ENCODE data around the gene CATSPERB.
"Not testable (repeated sequence)": the region's sequence is repeated elsewhere in the genome, so short reads cannot be mapped to it uniquely, and the experiment has no call there.

Gene CATSPERB

DNA sequence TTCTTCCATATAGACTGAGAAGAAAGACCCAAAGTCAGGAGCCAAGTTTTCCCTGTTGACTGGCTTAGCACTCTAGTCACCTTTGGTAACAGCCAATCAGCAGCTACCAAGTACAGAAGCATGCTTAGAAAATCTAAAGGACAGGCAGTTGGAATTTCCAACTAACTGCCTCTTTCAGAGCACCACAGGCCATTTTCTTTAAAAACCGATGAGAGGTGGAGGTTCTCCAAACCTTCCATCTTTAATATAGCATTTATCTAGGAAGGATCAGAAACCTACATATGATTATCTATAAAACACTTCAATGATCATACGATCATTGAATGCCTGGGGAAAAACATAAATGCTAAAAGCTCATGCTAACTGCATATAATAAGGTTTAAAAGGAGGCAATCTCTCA, at the start of gene CATSPERB:
Gene CATSPERB (minus strand): TSS at position 101 of the 400 bp plus-strand sequence. CDS start 2,607 bp downstream, outside the sequence.
- no peak for DNase-seq

GRCh38 chr14:91780452-91780851, 48.6 kb upstream of the CATSPERB start:
- DNase-seq: no peak

- DNase-seq: no peak
Observed at GRCh38 chr14:91778217-91778616, 46.3 kb upstream of the CATSPERB start.

DNA sequence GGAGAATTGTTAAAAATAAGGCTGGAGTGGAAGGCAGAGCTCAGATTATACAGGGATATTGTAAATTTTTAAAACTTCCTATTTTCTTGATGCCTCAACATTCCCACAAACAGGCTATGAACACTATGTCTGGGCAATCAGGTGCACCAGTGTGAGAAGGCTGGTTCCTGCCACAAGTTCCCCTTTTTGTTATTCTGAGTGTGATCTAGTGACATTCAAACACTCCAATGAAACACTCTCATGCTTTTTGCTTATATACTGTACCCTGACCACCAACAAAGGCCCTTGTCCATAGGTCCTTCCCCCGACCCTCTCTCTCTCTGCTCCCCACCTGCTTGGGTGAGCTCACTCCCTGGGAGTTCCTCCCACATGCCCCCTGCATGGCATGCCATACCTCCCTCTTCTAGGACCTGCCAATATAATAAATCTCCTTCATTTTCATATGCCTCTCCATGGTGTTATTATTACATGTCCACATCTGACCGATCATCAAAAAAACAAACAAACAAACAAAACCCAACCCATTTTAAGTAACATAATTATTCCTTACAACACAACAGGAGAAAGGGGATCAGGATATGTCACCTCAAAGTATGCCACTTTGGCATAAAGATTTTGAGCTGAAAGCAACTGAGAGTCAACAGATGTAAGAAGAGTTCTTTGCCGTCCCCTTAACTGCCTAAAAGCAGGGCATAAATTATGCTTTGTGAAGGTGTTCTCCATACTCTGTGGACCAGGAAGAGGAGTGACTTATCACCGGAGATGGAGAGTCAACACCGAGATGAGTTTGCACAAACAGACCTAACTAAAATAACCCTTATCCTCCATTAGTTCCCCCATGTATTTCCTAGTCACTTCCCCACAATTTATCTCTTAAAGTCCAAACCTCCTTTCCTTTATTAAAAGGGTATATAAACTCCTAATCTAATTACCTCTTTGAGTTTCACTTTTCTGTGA, 42.5 kb upstream of the CATSPERB start:
- DNase-seq: no peak

GRCh38 chr14:91770185-91770584, 38.3 kb upstream of the CATSPERB start:
- DNase-seq: no peak

GRCh38 chr14:91755570-91756295, 23.8 kb upstream of the CATSPERB start:
- no peak for DNase-seq

DNA sequence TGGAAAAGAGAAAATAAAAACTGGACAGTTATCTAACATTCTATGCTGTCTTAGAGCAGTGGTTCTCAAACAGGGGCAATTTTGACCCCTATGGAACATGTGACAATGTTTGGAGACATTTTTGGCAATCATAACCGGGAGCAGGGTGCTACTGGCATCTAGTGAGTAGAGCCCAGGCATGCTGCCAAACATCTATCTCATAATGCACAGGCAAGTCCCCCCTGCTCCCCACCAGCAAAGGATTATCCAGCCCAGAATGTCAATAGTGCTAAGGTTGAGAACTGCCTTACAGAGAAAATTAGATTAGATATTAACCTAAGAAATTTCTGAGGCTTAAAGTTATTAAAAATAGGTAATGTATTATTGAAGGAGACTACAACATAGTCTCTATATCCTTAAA, 22.9 kb upstream of the CATSPERB start:
- no peak for DNase-seq

- DNase-seq: no peak
Observed at GRCh38 chr14:91754185-91754584, 22.3 kb upstream of the CATSPERB start.

DNA sequence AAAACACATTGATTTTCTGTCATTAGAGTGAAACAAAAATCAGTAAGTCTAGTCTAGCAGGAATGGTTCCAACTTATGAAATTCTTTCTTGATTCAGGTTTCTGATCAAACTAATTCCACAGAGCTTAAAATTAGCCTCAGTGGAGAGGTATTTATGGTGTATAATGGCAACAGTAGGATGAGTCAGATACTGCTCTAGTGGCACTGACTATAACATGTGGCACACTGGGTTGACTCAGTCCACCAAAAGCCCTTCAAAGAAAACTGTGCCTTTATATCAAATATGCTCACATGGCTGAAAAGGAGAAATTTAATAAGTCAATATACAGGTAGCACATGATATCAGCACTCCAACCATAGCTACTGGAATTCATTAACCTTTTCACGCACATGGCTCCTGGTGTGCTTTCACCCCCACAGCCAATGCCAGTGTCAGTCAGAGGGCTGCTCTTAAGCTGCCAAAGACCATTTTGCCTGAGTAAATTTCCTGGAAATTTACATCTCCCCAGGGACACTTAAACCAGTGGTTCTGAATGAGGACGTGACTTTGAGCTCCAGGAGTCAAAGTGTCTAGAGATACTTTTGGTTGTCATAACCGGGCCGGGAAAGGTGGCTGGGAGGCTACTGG, 21.7 kb upstream of the CATSPERB start:
- no peak for DNase-seq

DNA sequence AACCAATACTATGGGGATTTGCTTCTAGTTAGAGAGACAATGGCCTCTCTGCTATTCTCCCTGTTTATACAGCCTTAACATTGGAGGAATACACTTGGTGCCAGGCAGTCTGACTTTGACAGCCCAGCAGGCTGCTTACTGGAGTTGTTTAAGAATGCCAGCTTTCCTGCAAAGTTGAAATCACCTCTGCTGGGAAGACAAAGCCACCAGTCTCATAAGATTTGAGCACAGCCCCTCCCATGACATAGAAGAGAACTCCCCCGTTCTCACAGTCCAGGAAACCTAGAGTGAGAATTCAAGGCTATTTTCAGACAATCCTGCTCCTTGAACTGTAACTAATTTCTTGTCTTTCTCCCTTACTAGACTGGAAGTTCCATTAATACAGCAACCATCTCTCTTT, 21.1 kb upstream of the CATSPERB start:
- no peak for DNase-seq

DNA sequence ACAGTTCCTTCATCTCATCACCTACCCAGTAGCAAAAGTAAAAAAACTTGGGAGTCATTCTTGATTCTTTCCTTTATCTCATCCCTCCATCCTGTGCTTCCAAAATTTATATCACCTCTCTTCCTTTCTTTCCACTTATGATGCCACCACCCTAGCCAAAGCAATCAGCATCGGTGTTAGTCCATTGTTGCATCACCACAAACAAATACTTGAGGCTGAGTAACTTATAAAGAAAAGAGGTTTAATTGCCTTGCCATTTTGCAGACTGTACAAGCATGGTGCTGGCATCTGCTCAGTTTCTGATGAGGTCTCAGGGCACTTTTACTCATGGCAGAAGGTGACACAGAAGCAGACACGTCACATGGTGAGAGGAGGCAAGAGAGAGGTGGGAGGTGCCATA, 19.8 kb upstream of the CATSPERB start:
- no peak for DNase-seq

- no peak for DNase-seq
Observed at GRCh38 chr14:91750634-91751198, 18.8 kb upstream of the CATSPERB start.

- no peak for DNase-seq
Observed at GRCh38 chr14:91749868-91750267, 18.0 kb upstream of the CATSPERB start.

DNA sequence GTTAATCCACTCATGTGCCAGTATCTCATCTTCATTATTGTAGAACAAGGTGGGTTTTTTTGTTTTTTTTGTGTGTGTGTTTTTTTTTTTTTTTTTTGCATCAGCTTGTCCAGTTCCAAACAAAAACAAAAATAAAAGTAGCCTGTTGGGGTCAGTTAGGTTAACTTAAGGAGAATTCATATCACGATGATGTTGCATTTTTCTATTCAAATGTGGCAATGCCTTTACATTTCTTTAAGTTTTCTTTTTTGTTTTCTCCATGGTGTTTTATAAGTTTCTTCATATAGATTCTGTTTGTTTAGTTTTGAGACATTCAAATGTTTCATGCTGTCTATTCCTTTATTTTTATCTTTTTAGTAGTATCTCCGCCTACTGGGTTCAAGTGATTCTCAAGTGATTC, 16.2 kb upstream of the CATSPERB start:
- DNase-seq: no peak

GRCh38 chr14:91745344-91745743, 13.5 kb upstream of the CATSPERB start:
- no peak for DNase-seq

DNA sequence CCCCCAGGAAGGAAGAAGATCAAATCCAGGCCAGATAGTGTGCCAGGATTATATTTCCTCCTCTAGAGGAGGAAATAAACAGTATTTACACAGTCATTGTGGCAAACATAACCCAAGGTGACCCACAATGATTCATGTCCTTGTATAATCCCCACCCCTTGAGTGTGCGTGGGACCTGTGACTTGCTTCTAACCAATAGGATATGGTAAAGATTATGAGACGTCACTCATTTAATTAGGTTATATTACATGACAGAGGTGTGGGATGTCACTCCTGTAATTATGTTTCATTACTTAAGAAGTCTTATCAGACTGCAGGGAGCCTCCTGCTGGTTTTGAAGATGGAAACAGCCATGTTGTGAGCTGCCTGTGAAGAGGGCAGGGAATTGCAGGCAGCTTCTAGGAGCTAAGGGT, 12.2 kb upstream of the CATSPERB start:
- DNase-seq: no peak

DNA sequence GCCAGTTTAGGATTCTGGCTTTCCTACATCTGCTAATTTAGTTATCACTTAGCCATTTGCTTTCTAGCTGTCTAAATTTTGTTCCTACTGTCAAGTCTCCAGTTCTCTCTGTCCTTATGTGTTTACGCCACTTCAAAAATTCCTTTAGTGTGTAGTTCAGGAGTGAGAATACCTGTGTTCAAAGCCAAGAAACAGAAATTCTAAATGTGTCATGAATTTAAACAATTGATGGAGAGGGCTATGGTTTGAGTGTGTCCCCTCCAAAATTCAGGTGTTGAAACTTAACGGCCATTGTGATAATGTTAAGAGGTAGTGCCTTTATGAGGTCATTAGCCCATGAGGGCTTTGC, 11.4 kb upstream of the CATSPERB start:
- no peak for DNase-seq

DNA sequence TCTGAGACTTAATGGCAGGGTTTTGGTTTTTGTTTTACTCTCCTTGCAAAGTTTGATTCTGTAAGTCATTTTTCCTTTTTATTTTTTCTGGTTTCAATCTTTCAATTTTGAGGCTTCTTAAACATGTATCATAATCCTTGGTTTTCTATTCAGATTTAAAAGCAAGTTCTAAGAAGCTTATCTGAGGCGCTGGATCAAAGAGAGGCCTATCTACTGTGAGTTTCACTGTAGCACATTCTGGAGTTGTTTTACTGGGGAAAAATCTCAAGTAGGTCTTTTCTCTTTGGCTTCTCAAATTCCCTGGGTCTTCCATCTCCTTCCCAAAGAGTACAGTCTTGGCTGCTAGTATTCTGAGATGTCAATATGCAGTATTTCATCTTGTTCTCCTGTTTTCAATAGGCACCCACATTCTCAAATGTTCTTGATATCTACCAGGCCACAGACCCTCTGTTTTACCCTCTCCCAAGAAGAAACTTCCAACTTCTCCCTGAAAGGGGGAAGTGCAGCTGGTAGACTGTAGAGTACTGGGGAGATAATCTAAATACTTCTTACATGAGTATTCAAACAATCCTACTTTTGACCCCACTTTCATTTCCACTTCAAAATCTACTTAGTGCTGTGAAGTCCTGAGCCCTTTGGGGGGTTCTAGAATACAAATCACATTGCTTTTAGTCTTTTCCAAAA, 10.9 kb upstream of the CATSPERB start:
- no peak for DNase-seq

DNA sequence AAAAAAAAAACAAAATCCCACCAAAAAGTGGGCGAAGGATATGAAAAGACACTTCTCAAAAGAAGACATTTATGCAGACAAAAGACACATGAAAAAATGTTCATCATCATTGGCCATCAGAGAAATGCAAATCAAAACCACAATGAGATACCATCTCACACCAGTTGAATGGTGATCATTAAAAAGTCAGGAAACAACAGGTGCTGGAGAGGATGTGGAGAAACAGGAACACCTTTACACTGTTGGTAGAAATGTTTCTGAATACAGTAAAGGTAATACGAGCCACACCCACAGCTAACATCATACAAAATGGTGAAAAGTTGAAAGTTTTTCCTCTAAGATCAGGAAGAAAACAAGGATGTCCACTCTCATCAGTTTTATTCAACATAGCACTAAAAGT, 8.0 kb upstream of the CATSPERB start:
- DNase-seq: not testable (repeated sequence)

DNA sequence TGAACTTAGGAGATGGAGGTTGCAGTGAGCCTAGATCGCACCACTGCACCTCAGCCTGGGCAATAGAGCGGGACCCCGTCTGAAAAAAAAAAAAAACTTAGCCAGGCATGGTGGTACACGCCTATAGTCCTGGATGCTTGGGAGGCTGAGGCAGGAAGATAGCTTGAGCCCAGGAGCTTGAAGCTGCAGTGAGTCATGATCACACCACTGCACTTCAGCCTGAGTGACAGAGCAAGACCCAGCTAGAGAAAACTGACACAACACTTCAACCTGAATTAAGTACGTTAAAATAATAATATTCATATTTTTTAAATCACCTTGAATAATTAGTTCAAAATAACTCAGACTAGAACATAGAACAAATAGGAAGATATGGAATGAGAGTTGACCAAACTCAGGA, 5.7 kb upstream of the CATSPERB start:
- DNase-seq: no peak

GRCh38 chr14:91732859-91733477, 1.1 kb upstream of the CATSPERB start:
- no peak for DNase-seq

DNA sequence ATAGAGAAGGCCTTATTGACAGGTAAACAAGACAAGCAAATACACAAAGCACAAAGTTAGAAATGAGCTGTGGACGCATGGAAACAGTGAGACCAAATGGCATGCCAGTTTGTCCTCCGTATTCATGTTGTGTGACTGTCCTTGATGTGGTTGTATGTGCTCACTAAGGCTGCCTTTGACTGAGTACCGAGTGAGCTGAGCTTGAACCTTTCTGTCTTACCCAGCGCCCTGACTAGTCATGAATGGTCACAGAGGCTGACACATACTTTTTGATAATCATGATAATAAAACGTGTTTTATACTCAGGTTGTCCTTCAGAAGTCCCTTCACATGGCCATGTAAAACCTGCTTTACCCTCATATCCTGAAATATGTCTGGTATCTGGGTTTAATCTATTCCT, 553 bp upstream of the CATSPERB start:
- no peak for DNase-seq

All from stimulated activated CD4-positive, alpha-beta T cell treated with anti-CD3 and anti-CD28 coated beads, Interleukin-2, amount 100 ng/mL, for 24 hours (primary cell).